Thyroid gland (tissue), 4 donors: ENCODE data around the gene KRT75.

Experiments used
- POLR2A ChIP-seq, 2 donors: fragments of 450-650 bp; IDR thresholded peaks; one replicate each; pipeline ENCODE4 v1.6.1; 2017; ENCODE audit warnings: antibody characterized with exemption in 2 of 2, mild to moderate bottlenecking in 2 of 2, moderate library complexity in 1 of 2
- TF ChIP-seq, protein P1 (sequence below), 6 experiments: fragments of 200-600 bp in 3 of 6; fragments of 450-650 bp in 3 of 6; sonication (generic) in 3 of 6; IDR thresholded peaks; one replicate each; pipeline ENCODE4 v1.5.1; 2016 to 2019; ENCODE audit warnings: antibody characterized with exemption in 6 of 6, mild to moderate bottlenecking in 2 of 6, inconsistent platforms in 1 of 6, moderate library complexity in 1 of 6

DNA sequence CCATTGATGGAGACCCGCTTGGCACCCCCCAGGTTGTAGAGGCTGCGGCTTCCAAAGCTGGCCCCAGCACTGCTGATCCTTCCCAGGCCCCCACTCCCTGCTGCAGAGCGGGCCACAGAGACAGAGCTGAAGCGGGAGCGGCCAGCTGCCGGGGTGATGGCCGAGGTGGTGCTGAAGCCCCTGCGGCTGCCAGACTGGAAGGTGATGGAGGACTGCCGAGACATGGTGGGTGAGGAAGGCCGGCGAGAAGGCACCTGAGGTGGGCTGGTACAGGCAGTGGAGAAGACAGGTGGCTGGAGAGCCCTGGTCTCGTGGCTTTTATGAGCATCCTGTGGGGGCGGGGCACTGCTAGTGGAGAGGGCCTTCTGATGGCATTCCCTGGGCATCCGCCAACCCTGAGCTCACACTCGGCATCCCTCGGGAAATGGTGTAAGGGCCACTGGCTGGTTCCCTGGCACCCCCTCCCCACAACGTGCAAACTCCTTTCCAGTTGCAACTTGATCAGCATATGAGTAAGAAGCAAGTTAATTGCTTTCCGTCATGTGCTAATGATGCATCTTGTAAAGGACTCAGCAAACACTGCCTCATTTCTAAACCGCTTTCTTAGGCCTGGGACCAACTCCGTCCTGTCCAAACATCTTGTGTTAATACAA lies at the start of gene KRT75:
- TF ChIP-seq, protein P1, sequence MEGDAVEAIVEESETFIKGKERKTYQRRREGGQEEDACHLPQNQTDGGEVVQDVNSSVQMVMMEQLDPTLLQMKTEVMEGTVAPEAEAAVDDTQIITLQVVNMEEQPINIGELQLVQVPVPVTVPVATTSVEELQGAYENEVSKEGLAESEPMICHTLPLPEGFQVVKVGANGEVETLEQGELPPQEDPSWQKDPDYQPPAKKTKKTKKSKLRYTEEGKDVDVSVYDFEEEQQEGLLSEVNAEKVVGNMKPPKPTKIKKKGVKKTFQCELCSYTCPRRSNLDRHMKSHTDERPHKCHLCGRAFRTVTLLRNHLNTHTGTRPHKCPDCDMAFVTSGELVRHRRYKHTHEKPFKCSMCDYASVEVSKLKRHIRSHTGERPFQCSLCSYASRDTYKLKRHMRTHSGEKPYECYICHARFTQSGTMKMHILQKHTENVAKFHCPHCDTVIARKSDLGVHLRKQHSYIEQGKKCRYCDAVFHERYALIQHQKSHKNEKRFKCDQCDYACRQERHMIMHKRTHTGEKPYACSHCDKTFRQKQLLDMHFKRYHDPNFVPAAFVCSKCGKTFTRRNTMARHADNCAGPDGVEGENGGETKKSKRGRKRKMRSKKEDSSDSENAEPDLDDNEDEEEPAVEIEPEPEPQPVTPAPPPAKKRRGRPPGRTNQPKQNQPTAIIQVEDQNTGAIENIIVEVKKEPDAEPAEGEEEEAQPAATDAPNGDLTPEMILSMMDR (IDR thresholded peaks at IDR 0.05) = no peak
- TF ChIP-seq POLR2A (IDR thresholded peaks at IDR 0.05) = no peak
